K562 (cell line): Measurements from ENCODE around the gene MEA1. TPM values are rescaled to one million over a fixed set of nuclear protein-coding genes. Genes with fewer than 3 reads are reported as not detected.

Experiments
- CAMTA2 ChIP-seq: fragments of 250-450 bp; sonication (Bioruptor Pico); conservative IDR thresholded peaks from 2 replicates; pipeline ENCODE4 v1.5.1; 2022
- DPF2 ChIP-seq: fragments of 450-650 bp; IDR thresholded peaks from 2 replicates; pipeline ENCODE4 v1.6.1; 2016
- E2F5 ChIP-seq: sonication (generic); formaldehyde crosslinking; IDR thresholded peaks from 2 replicates; pipeline ENCODE4 v1.8.0; 2022; ENCODE audit warnings: mild to moderate bottlenecking, missing genetic modification reagents
- FOXP1 ChIP-seq: sonication (generic); formaldehyde crosslinking; IDR thresholded peaks from 2 replicates; pipeline ENCODE4 v1.8.0; 2022; ENCODE audit warnings: mild to moderate bottlenecking, missing genetic modification reagents
- GABPA ChIP-seq: fragments of 200-800 bp; sonication (Bioruptor generic); conservative IDR thresholded peaks from 2 replicates; pipeline ENCODE4 v1.6.1; 2016; ENCODE audit warnings: low read depth, missing genetic modification characterization, missing compliant biosample characterization
- HMG20A ChIP-seq: fragments of 450-650 bp; formaldehyde crosslinking; conservative IDR thresholded peaks from 2 replicates; pipeline ENCODE4 v1.4.0; 2020; ENCODE audit warnings: mild to moderate bottlenecking, mixed read lengths
- HOMEZ ChIP-seq: fragments of 250-450 bp; sonication (Bioruptor Pico); IDR thresholded peaks from 2 replicates; pipeline ENCODE4 v1.4.0; 2020; ENCODE audit warnings: mild to moderate bottlenecking, moderate library complexity
- MAFG ChIP-seq: fragments of 450-650 bp; conservative IDR thresholded peaks from 2 replicates; pipeline ENCODE4 v1.6.1; 2016; ENCODE audit warnings: missing genetic modification characterization, missing compliant biosample characterization
- MAZ ChIP-seq, 2 experiments: fragments of 450-650 bp in 1 of 2; sonication (generic) in 1 of 2; formaldehyde crosslinking; IDR thresholded peaks in 1 of 2; conservative IDR thresholded peaks in 1 of 2; 2 replicates each; pipeline versions ENCODE4 v1.4.0 to v1.5.0; 2020; ENCODE audit warnings: mild to moderate bottlenecking in 1 of 2, missing genetic modification reagents in 1 of 2
- MTF1 ChIP-seq: fragments of 250-450 bp; sonication (Bioruptor Pico); IDR thresholded peaks from 2 replicates; pipeline ENCODE4 v1.9.0; 2021; ENCODE audit warnings: moderate library complexity, mild to moderate bottlenecking, inconsistent platforms, borderline replicate concordance
- MYC ChIP-seq, 2 experiments: fragments of 250-450 bp in 1 of 2; sonication (Bioruptor Pico) in 1 of 2; IDR thresholded peaks; 2 replicates each; pipeline versions ENCODE4 v1.5.1 to v1.6.1; 2012 to 2021; ENCODE audit warnings: low read depth in 2 of 2, borderline replicate concordance in 1 of 2, improper control_type of control experiment in 1 of 2, low read length in 1 of 2, mild to moderate bottlenecking in 1 of 2, moderate library complexity in 1 of 2
- NCOA4 ChIP-seq: fragments of 450-650 bp; IDR thresholded peaks from 2 replicates; pipeline ENCODE4 v1.6.1; 2018; ENCODE audit warnings: mild to moderate bottlenecking; ENCODE audit not compliant: partially characterized antibody
- NR2F6 ChIP-seq: fragments of 450-650 bp; formaldehyde crosslinking; IDR thresholded peaks from 2 replicates; pipeline ENCODE4 v1.4.0; 2020; ENCODE audit warnings: mild to moderate bottlenecking
- PHB ChIP-seq: fragments of 250-450 bp; sonication (Bioruptor Pico); IDR thresholded peaks from 2 replicates; pipeline ENCODE4 v1.5.0; 2021
- RBM39 ChIP-seq: fragments of 200-400 bp; formaldehyde crosslinking; optimal IDR thresholded peaks from 2 replicates; pipeline ENCODE3; 2018; ENCODE audit warnings: low read depth, low read length
- ZNF197 ChIP-seq: fragments of 200-800 bp; sonication (Bioruptor generic); IDR thresholded peaks from 2 replicates; pipeline ENCODE4 v1.6.1; 2016; ENCODE audit warnings: low read depth, missing genetic modification characterization, missing compliant biosample characterization
- ZNF277 ChIP-seq: fragments of 250-450 bp; sonication (Bioruptor Pico); IDR thresholded peaks from 2 replicates; pipeline ENCODE4 v1.8.0; 2022; ENCODE audit warnings: inconsistent platforms, mild to moderate bottlenecking, moderate library complexity, borderline replicate concordance
- ZNF589 ChIP-seq: fragments of 200-800 bp; sonication (Bioruptor generic); IDR thresholded peaks from 2 replicates; pipeline ENCODE4 v1.6.1; 2016; ENCODE audit warnings: low read depth, missing genetic modification characterization, missing compliant biosample characterization
- ZNF79 ChIP-seq: fragments of 250-450 bp; sonication (Bioruptor Pico); IDR thresholded peaks from 2 replicates; pipeline ENCODE4 v1.4.0; 2020; ENCODE audit warnings: low read depth, mild to moderate bottlenecking, moderate library complexity
- polyA plus RNA-seq, 8 experiments: library from polyadenylated mRNA; depleted of rRNA in 4 of 8; stranded (reverse) in 5 of 8; unstranded in 3 of 8; fragments of >200 nt; fragmentation: Nextera tagmentation in 2 of 8; fragmentation: Illumina TruSeq in 1 of 8; extraction: Ambion mirVana in 2 of 8; extraction: Trizol in 1 of 8; gene quantifications; 2 replicates each; pipeline versions ENCODE4 v1.2.1 to v1.2.3, GENCODE V29; 2011 to 2014; ENCODE audit warnings: inconsistent platforms in 1 of 8, missing spikeins in 1 of 8
- total RNA-seq, 7 experiments: library from RNA; depleted of rRNA in 6 of 7; stranded (reverse); fragments of >200 nt in 6 of 7; fragmentation: Illumina TruSeq in 2 of 7; extraction: Trizol in 2 of 7; gene quantifications; 2 replicates each; pipeline versions ENCODE4 v1.2.1 to v1.2.3, GENCODE V29; 2011 to 2021; ENCODE audit warnings: low replicate concordance in 1 of 7
- TF ChIP-seq, protein P1 (sequence below): fragments of 450-650 bp; formaldehyde crosslinking; IDR thresholded peaks from 2 replicates; pipeline ENCODE4 v1.4.0; 2020; ENCODE audit warnings: mild to moderate bottlenecking, moderate library complexity
- TF ChIP-seq, protein P2 (sequence below): fragments of 250-450 bp; sonication (Bioruptor Pico); IDR thresholded peaks from 2 replicates; pipeline ENCODE4 v1.4.0; 2020; ENCODE audit warnings: borderline replicate concordance

Gene MEA1
- total and polyA plus RNA-seq, 9 of the 15 experiments (the other 6 are each of a cell fraction or from before 2014, with no cell fraction given) = 86.8 to 210 (median 152) TPM

DNA sequence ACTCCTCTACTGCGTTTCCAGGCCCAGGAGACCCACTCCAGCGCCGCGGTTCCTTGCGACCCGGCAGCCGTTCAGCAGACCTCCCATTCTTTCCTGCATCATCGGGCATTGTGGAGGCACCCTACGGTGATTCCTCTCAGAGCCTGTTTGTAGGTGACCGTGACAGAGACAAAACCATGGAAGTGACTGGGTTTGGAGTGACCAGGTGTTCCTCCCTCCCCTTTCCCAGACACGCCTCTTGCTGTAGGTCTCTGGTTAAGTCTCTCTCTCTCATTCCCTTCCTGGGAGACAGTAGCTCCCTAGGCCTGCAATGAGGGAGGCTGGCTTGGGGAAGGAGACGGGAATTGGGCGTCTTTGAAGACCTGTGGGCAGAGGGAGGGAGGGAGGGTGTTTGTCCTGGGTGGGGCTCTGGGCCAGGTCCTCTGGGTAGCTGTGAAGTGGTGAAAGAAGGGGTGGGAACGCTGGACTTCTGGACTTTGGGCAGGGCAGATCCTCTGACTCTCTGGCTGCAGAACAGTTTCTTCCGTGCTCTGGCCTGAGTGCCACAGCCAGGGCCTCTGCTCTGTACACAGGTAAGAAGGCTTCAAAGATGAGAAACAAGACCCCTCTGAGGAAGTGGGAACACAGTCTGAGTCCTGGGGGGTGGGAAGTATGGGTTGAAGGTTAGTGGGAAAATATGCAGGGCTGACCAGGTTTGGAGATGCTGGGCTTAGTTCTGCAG is 46.4 kb upstream of the MEA1 start (continued):
- no peak for TF ChIP-seq MYC (IDR thresholded peaks at IDR 0.05; ENCODE audit: low read depth, low read length)
- no peak for TF ChIP-seq MYC (CRISPR knock-in tag; IDR thresholded peaks at IDR 0.05; ENCODE audit: borderline replicate concordance, low read depth)
- TF ChIP-seq, protein P1, sequence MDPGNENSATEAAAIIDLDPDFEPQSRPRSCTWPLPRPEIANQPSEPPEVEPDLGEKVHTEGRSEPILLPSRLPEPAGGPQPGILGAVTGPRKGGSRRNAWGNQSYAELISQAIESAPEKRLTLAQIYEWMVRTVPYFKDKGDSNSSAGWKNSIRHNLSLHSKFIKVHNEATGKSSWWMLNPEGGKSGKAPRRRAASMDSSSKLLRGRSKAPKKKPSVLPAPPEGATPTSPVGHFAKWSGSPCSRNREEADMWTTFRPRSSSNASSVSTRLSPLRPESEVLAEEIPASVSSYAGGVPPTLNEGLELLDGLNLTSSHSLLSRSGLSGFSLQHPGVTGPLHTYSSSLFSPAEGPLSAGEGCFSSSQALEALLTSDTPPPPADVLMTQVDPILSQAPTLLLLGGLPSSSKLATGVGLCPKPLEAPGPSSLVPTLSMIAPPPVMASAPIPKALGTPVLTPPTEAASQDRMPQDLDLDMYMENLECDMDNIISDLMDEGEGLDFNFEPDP (CRISPR knock-in tag) = no peak
- no peak for TF ChIP-seq HMG20A (CRISPR knock-in tag)
- TF ChIP-seq ZNF277 (CRISPR knock-in tag) = no peak
- TF ChIP-seq E2F5 (CRISPR knock-in tag) = no peak
- TF ChIP-seq PHB (CRISPR knock-in tag) = no peak
- TF ChIP-seq MAFG (tag) = no peak
- TF ChIP-seq ZNF79 = no peak
- 0 out of 2 replicates have a peak, but pooled peaks have one; percentile 9 for TF ChIP-seq DPF2
- 0 out of 4 replicates have a peak, but pooled peaks of 1 of the 2 experiments have one; percentile 17 for TF ChIP-seq MAZ (CRISPR knock-in tag; conservative IDR thresholded peaks at IDR 0.05 in 1 of 2, IDR thresholded peaks at IDR 0.05 in 1 of 2)
- TF ChIP-seq GABPA (tag) = no peak
- no peak for TF ChIP-seq MTF1 (CRISPR knock-in tag)
- no peak for TF ChIP-seq NCOA4
- TF ChIP-seq ZNF197 (CRISPR knock-in tag) = no peak
- TF ChIP-seq HOMEZ (CRISPR knock-in tag) = no peak
- TF ChIP-seq CAMTA2 (CRISPR knock-in tag) = no peak
- TF ChIP-seq, protein P2, sequence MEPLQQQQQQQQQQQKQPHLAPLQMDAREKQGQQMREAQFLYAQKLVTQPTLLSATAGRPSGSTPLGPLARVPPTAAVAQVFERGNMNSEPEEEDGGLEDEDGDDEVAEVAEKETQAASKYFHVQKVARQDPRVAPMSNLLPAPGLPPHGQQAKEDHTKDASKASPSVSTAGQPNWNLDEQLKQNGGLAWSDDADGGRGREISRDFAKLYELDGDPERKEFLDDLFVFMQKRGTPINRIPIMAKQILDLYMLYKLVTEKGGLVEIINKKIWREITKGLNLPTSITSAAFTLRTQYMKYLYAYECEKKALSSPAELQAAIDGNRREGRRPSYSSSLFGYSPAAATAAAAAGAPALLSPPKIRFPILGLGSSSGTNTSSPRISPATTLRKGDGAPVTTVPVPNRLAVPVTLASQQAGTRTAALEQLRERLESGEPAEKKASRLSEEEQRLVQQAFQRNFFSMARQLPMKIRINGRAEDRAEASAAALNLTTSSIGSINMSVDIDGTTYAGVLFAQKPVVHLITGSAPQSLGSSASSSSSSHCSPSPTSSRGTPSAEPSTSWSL (CRISPR knock-in tag) = no peak
- TF ChIP-seq ZNF589 = no peak
- no peak for TF ChIP-seq NR2F6
- TF ChIP-seq FOXP1 (CRISPR knock-in tag) = peak; percentile 10; the same call in 1 of the 2 replicates
- TF ChIP-seq RBM39 = no peak
